Limb (tissue), 2 donors: Measurements from ENCODE around the gene CNNM2.

Experiments
- DNase-seq, 2 donors: peaks; one replicate each; pipeline ENCODE4 v3.0.0-alpha.2; 2016; ENCODE audit errors: extremely low spot score in 2 of 2

CNNM2 gene

DNA sequence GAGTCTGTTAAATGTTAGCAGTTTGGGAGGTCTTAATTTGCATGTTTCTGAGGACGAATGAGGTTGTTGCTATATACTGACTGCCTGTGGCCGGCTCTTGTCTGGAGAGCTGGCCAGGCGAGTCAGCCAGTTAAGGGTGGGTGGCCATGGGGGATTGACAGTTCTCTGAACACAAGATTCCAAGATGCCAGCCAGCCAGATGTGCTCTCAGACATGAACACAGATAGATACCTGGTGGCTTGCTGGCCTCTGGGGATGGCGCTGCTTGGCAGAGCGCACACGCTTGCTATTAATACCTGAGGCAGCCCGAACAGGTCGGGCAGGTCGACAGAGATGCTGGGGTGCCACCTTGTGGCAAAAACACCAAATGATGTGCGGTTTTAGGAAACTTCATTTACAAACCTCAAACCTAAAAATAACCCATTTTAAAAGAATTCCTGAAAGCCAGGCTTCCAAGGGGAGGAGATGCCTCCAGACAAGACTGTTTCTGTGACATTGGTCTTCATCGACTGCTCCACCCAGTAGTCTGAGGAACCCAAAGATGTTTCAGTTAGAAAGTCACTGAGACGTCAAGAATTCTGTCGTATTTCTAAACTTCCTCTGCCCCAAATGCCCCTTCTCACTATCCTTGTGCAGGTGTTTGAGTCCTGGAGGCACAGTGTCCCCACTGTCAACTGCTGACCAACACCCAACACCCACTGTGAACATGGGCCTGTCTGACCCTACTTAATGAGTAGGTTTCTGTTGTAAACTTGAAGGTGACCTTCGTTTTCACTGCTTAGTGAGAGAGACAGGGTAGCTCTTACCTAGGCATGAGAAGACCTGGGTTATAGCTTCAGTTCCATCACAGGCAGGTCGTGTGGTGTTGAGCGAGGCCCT, 151.6 kb downstream of the CNNM2 start:
- DNase-seq = peak; percentile 22 to 76

DNA sequence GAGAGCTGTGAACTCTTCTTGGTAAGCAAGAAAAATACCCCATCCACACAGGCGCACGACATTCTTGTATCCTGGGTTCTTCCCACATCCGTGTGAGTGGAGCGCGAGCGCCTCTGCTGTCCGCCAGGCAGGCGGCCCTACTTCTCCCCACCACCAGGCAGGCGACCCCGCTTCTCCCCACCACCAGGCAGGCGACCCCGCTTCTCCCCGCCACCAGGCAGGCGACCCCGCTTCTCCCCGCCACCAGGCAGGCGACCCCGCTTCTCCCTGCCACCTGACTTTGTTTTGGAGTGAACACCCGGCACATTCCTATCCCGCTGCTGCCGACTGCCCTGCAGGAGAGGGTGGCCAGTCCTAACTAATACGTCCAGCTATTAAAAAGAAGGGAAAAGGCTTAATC, 154.2 kb downstream of the CNNM2 start:
- no peak for DNase-seq

DNA sequence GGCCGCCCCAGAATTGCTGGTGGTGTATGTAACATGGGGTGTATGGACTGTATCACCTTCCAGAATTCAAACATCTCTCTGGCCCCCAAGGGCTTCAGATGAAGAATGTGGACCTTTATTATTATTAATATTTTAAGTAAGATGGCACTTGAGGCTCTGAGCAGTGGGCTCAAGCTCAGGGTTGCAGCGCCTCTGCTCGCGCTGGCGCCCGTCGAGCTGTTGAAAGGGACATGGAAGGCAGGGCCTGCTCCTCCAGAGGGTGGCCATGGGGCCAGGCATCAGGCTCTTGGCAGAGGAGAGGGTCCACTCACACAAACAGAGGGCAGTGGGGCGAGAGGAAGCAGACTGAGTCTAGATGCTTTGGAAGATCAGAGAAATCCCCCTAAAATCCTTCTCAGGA, 154.8 kb downstream of the CNNM2 start:
- no peak for DNase-seq

DNA sequence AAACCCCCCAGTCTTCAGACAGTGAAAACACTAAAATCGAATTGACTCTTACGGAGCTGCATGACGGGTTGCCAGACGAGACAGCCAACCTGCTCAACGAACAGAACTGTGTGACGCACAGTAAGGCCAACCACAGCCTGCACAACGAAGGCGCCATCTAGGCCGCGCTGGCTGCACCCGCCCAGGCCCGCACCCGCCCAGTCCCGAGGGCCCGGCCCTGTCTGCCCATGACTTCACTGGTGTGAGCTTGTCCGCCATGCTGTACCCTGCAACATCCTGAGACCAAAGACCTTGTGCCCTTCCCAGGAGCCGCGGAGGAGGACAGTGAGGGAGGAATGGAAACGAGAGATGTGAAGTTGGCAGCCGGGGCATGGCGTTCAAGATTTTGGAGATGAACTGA, 158.9 kb downstream of the CNNM2 start:
- no peak for DNase-seq

DNA sequence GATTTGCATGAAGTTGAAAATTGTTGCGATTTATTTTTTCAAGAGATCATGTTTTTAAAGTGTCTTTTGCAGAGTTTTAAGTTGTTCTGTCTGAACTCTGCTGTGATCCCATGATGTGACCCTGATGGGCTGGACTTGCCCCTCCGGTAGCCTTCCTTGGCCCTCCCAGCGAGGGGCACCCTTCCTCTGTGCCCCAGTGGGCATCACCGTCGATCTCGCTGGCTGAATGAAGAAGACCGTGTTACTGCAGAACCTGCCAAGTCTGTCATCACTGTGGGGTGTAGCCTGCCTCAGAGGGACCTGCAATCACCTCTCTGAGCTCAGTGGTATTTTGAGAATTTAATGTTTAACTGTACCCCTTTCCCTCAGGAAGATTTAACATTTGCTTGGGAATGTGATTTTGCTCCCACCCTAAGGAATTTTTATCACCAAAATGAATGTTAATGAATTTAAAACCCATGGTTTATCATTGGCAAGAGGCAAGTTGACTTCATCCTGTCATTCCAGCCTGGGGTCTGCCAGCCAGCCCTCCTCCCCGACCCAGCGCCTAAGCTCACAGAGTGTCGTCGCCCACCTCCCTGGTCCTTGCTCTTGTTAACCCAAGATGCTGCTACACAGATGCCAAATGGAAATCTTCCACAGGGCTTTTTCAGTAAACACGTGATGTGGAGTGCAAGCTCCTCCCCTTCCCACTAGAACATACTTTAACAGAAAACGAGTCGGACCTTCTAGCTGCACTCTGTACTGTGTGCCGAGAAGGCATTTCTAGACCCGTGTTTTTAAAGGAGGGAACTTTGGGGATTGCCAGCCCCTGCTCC, 159.6 kb downstream of the CNNM2 start:
- no peak for DNase-seq

DNA sequence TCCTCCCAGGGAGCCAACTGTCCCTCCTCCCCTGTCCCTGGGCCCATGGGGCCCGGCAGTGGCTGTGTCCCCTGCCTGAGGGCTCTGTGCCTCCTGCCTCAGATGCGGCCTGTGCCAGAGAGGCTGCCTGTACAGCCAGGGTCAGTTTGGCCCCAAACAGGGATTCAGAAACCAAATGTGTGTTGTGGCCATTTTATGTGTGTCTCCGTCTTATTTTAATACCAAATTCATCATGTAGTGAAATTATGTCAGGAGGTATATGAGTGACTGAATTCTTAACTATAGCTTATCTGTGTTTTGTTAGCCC, 160.2 kb downstream of the CNNM2 start:
- no peak for DNase-seq

DNA sequence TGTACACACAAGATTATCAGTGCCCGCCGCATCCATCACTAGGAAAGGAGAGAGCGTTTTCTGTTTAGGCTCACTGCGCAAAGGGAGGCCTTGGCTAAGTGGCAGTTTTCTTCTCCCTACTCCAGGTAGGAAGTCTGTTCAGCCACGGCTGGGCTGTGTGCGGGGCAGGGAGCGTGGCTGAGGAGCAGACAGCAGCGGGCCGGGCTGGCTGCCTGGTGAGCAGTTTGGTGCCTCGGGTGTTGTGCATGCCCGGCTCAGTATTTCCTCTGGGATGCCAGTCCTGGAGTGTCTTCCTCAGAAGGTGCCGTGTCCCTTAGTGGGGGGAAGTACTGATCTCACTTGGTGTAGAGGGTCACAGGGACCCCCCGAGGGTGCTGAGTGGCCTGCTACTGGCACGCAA, 160.6 kb downstream of the CNNM2 start:
- no peak for DNase-seq

DNA sequence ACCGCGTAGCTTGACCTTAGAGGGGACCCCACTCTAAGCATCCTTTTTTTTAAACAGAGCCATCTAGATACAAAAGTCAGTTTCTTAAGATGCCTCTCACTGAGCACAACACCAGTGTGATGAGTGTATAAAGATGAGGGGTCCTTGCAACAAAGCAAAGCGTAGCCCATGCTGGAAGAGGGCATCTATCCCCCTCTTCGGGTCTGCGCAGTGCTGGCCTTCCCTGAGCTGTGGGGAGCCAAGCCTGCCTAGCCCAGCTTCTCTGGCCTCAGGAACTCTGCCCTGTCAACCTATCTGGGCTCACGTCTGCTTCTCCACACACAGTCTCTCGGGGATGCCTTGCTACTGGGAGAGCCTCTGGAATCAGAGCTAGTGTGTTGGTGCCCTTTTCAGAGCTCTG, 161.0 kb downstream of the CNNM2 start:
- no peak for DNase-seq

DNA sequence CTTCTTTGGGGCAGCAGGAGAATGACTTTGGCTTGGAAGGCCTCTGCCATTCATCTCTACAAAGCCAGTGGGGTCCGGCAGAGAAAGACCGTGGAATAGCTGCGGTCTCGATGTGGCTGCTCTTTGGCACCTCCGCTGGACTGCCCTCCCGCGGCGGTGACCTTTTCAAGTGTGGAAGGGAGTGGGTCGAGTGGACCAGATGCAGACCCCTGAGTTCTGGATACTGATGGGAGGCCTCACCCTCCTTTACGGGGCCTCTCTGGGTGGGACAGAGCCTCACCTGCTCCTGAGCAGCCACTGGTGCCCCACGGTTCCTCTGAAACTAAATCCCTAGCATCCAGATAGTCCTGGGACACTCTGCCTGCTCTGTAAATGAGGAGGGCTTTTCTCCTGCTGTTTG, 161.9 kb downstream of the CNNM2 start:
- no peak for DNase-seq

DNA sequence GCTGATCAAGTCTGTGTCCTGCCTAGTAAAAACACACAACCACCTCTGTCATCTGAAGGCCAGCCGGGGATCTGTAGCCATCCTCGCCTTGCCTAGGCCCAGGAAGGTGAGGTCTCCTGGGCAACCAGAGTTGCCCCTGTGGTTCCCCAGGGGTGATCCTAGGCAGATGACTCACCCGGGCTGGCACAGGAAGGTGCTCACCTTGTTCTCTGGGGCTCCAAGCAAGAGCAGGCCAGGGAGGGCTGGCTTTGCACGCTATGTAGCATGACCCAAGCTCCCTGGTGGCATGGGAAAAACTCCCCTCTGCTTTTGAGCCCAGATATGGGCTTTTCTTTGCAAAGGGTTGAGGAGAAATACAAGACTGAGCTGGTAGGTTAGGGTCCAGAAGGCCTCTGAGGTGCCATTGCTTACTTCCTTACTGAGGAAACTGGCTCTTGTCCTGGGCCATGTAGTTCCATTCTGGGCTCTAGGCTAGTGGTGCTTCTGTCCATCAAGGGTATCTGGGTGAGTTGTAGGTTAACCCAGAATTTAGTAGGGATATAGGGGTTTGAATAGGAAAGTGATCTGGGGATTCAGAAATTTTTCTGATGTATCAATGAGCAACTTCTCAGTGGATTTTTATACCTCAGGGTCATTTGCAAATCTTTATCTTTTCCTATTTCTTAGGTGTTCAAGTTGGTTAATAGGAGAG, 162.9 kb downstream of the CNNM2 start:
- DNase-seq = no peak

DNA sequence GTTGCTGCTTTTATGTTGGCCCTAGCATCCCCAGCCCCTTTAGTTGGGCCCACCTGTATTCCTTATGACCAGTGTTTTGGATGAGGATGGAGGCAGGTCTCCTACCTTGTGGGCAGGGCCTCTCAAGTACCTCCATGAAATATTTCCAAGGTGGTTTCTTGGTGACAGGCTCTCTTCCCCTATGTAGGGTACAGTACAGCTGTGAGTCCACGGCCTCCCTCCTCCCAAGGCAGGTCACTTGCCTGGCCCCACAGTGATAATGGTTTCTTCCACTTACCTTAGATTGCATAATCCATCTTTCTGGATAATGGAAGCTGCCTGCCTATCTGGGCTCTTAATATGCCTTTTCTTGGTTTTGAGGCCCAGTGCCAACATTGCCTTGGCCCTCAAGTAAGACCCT, 164.6 kb downstream of the CNNM2 start:
- DNase-seq = no peak

DNA sequence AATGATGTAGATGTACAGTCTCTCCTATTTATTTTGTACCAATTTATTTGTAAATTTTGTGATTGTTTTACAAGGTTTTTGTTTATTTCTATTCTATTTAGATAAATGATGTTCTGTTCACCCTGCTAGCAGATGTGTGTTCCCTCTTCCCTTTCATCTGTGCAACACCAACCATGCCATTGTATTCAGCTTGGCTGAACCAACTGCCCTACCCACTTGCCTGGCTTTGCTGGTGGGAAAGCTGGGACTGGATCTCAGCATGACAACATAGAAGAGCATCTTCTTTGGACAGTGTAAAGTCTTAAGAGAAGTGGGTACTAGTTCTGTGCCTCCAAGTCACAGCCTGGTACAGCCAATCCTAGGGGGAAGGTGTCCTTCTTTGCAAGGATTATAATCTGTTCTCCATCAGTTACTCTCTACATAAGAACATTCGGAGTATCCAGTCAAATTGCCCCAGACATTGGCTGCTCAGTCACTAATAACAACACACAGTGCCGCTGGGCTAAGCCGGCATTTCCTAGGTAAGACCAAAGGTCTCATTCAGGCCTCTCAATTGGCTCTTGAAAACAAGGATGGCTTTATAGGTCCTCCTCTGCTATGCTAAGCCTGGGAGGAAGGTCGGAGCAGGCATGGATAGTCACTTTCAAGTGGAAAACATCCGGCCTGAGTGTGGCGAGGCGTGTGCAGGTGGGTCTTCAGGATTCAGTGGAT, 165.3 kb downstream of the CNNM2 start:
- no peak for DNase-seq

DNA sequence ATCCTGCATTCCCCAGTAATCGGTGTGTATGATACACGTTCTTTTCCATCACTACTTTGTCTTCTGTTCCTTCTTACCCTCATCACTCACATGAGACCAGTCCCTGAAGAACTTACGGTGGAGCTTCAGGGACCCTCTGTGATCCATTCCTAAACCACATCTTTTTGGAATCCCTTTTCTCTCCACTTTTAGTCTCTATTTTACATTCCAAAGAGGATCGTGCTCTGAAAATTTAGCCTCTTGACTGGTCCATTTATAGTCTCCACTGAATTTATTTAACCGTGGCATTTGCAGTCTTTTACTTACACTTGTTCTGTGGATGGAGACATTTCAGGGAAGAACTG, 165.9 kb downstream of the CNNM2 start:
- DNase-seq = no peak

DNA sequence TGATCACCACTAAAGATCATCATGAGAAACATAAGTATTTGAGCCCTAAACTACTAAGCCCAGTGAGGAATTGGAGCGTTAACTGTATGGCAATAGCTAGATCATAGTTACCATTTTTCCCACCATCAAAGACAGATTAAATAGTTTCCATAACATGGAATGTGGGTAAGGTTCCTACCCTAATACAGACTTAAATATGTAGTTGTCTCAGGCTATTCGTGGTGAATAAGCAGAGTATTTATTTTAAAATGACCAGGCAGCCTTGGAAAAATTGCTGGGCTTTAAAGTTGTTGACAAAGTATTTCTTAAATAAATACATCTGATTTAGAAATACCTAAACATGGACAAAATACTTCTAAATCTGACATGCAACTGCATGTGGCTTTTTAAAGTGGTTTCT, 168.2 kb downstream of the CNNM2 start:
- no peak for DNase-seq

DNA sequence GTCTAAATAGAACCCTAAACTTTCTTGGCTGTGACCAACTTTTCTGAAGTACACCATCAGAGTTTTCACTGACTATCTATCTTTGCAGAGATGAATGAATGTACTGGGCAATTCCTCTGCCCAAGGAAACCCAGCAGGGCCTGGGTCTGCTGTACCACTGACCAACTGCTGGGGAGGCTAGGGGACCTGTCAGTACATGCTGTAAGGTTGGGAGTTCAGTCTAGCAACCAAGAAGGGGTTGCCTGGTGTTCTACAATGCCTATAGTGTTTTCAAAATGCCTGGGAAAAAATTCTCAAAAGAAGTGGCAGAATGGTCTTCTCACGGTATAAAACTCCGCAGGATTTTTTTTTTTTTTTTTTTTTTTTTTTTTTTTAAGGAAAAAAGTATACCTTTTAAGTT, 168.7 kb downstream of the CNNM2 start:
- DNase-seq = no peak

DNA sequence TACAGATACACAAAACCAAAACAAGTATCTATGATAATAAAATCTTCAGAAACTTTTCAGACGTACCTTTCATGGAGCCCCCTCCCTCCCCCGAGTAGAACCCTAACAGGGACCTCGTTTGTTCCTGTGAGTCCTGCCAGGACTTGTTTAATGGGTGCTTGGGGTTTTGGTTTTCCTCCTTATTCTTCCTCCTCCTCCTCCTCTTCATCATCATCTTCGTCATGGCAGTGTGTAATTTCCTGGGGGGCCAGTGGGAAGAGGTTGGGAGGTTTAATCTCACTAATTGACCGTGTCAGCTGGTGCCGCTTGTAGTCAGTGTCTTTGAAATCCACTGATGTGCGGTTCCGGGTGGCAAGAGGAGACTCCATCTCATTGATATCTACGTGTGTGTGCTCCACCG, 171.4 kb downstream of the CNNM2 start:
- no peak for DNase-seq

DNA sequence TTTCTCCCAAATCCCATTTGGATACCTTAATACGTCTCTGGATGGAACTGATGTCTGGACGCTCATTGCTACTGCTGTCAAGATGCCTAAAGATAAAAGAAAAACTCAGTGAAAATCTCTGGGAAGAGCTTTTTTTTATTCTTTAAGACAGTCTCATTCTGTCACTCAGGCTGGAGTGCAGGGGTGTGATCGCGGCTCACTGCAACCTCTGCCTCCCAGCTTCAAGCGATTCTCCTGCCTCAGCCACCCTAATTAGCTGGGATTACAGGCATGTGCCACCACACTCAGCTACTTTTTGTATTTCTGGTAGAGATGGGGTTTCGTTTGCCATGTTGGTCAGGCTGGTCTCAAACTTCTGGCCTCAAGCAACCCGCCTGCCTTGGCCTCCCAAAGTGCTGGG, 172.8 kb downstream of the CNNM2 start:
- DNase-seq = no peak

DNA sequence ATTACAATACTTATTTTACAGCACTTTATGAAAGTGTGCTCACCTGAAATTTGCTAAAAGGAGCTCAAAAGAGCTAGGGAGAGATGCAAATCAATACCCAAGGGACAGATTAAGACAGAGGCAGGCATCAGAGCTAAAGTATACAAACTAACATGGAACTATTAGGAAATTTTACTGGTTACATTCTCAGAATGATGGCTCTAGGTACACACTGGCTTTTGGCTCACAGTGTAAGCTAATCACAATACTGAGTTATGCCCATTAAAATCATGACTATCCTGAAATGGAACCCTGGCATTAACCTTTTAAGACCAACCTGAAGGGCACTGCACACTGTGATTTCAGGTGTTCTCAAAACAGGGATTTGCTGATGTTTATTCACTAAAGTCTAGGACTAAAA, 176.9 kb downstream of the CNNM2 start:
- no peak for DNase-seq

DNA sequence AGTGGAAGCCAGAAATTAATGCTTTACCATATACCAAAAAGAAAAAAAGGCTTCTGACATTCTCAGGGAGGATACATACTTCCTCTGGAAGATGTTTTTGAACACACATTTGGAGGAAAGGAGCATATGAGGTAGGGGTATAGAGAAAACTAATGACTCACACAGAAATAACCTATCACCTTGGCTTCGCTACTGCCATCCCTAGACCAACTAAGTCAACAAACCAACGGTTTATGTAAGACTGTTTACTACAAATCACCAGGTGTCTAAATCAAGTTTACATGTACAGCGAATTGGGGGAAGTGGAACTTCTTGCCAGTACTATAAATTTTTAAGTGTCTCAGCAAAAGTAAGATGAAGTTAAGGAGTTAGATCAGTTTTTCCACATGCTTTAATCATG, 178.0 kb downstream of the CNNM2 start:
- DNase-seq = no peak

DNA sequence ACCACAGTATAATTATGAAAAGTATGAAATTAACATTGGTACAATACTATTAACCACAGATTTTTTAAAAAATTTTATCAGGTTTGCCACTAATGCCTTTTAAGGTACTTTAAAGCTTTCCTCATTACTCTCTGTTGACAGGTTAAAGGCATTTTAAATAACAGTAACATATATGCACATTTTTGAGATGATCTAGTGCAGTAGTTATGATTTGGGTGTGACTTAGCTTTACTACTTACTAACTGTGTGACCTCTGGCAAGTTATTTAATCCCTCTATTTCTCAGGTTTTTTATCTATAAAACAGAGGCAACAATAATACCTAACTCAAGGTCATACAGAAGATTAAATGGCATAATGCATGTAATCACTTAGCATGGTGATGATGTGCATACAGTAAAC, 180.1 kb downstream of the CNNM2 start:
- DNase-seq = no peak

DNA sequence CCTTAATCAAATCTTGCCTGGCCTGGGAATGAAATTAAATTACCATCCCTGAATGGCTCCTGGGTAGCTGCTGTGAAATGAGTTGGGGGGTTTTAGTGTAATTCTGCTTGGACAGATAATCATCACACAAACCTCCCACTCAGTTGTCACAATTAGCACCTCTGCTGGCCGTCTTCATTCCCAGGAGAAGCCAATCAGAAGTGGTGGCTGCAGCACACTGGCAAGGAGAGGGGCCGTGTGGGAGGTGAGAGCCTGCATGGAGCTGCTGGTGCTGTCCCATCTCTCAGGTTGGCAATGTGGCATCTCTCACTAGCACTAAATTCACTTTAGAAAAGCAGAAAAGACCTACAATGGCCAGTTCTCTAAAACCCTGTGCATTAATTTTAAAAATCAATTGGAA, 182.5 kb downstream of the CNNM2 start:
- DNase-seq = no peak

DNA sequence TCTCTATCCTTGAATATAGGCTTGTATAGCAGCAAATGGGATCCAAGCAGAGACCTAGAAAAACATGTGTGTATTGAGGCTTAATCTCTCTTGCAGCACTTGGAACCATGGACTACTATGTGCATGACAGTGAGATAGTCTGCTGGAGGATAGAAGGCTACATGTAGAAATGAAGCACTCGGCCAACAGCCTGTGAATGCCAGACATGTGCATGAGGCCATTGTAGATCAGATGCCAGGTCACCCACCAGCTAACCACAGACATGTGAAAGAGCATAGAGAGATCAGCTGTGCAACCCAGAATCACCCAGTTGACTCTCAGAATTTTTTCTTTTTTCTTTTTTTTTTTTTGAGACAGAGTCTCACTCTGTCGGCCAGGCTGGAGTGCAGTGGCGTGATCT, 184.1 kb downstream of the CNNM2 start:
- DNase-seq = no peak
